ENCODE results near the gene HCN3. TPM values are rescaled to one million over a fixed set of nuclear protein-coding genes. Genes with fewer than 3 reads are reported as not detected.

HCN3 gene
- total and polyA plus RNA-seq, 2 of the 13 experiments (the other 11 are each of a cell fraction or from before 2014, with no cell fraction given): 2.4 to 10.2 TPM

- TF ChIP-seq ZNF280D (CRISPR knock-in tag; IDR thresholded peaks at IDR 0.05) (peak; percentile 35; the same call in 1 of the 2 replicates), ZNF3 (CRISPR knock-in tag; IDR thresholded peaks at IDR 0.05) (no peak), ZC3H4 (CRISPR knock-in tag; IDR thresholded peaks at IDR 0.05; ENCODE audit: borderline replicate concordance) (peak; percentile 21; the same call in 1 of the 2 replicates), SNRNP70 (IDR thresholded peaks at IDR 0.05; ENCODE audit: low read depth, low read length) (no peak), TBX3 (IDR thresholded peaks at IDR 0.05; ENCODE audit: borderline replicate concordance) (no peak), HOXA7 (CRISPR knock-in tag; IDR thresholded peaks at IDR 0.05) (no peak), SALL2 (CRISPR knock-in tag; IDR thresholded peaks at IDR 0.05) (0 out of 2 replicates have a peak, but pooled peaks have one; percentile 72), ZNF543 (CRISPR knock-in tag; IDR thresholded peaks at IDR 0.05) (peak; percentile 77; the same call in 1 of the 2 replicates), ZNF564 (CRISPR knock-in tag; IDR thresholded peaks at IDR 0.05) (peak; percentile 72; the same call in 1 of the 2 replicates), ZNF160 (CRISPR knock-in tag; IDR thresholded peaks at IDR 0.05) (peak; percentile 73), ZNF670 (CRISPR knock-in tag; IDR thresholded peaks at IDR 0.05; ENCODE audit: borderline replicate concordance) (peak; percentile 85; the same call in 1 of the 2 replicates), ZKSCAN1 (IDR thresholded peaks at IDR 0.05; ENCODE audit: low read length) (no peak), SETDB1 (CRISPR knock-in tag; IDR thresholded peaks at IDR 0.05; ENCODE audit: borderline replicate concordance) (no peak), ZNF782 (CRISPR knock-in tag; IDR thresholded peaks at IDR 0.05; ENCODE audit: borderline replicate concordance) (0 out of 2 replicates have a peak, but pooled peaks have one; percentile 85), ZHX2 (IDR thresholded peaks at IDR 0.05; ENCODE audit: low read depth) (peak; percentile 22; the same call in 1 of the 2 replicates), ZHX2 (CRISPR knock-in tag; IDR thresholded peaks at IDR 0.05; ENCODE audit: borderline replicate concordance) (no peak), SMYD3 (CRISPR knock-in tag; IDR thresholded peaks at IDR 0.05) (0 out of 2 replicates have a peak, but pooled peaks have one; percentile 52), MBD4 (IDR thresholded peaks at IDR 0.05; ENCODE audit: borderline replicate concordance, low read length) (no peak), PHF8 (CRISPR knock-in tag; IDR thresholded peaks at IDR 0.05) (peak; percentile 92), THAP11 (CRISPR knock-in tag; IDR thresholded peaks at IDR 0.05) (peak; percentile 99), HES4 (CRISPR knock-in tag; IDR thresholded peaks at IDR 0.05; ENCODE audit: borderline replicate concordance) (no peak)
These were observed 15.2 kb upstream of the HCN3 start, which contains the start of gene SCAMP3 (continued) for GRCh38 chr1:155261852-155262673.
